ENCODE results near the gene DONSON.

The DONSON gene

DNA sequence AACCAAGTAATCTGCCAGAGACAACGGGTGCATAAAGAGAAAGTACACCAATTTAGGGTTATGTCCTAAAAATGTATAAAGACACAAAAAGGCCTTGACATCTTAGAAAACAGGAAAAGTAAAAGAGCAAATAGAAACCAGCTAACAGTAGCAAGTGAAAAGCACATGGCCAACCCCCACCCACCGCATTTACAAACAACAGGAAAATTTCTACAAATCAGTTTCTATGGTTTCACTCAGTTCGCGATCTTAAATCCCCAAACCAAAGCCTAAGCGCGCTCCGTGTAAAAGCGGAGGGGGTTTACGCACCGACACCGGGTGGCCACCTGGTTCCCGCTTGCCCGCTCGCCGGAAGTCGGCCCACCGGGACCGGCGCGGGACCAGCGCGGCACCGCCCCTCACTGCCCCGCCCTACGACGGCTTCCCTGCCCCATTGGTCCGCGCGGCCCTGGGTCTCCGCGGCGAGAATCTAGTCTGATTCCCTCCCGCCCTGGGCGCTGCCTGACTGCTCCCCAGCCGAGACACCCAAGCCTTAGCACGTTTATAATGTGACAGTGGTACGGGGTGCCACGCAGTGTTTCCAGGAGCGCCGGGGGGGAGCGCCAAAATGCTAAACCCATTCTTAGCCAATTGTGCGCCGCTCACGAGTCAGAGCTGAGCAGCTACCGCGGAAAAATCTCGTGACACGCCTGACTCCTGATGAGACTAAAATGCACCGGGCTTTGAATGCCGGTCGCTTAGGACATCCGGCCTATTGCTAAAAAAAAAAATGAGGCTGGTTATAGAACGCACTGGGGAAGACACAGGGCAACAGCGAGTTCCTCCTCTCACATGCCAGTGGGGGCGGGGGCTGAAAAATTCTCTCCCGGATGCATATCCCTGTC lies 46.5 kb downstream of the DONSON start, which contains the start of gene GART:
GART (minus strand) TSS at position 362 of the 884 bp plus-strand sequence. CDS start 2,802 bp downstream, outside the sequence.
- Mint-ChIP-seq H3K27me3 (ENCODE audit: low read depth) (no peaks in the 10 kb centered on the region), H3K4me3 (peak within 1 kb of the TSS; percentile 93 to 95 (median 95)), H3K36me3 (ENCODE audit: low read depth) (peaks cover 31% of the 10 kb centered on the region), H3K4me1 (peaks cover 32% of the 10 kb centered on the region), H3K27ac (peak within 1 kb of the TSS; percentile 99 to 100 (median 100)), H3K9me3 (no peaks in the 10 kb centered on the region)
- TF ChIP-seq, protein P1, sequence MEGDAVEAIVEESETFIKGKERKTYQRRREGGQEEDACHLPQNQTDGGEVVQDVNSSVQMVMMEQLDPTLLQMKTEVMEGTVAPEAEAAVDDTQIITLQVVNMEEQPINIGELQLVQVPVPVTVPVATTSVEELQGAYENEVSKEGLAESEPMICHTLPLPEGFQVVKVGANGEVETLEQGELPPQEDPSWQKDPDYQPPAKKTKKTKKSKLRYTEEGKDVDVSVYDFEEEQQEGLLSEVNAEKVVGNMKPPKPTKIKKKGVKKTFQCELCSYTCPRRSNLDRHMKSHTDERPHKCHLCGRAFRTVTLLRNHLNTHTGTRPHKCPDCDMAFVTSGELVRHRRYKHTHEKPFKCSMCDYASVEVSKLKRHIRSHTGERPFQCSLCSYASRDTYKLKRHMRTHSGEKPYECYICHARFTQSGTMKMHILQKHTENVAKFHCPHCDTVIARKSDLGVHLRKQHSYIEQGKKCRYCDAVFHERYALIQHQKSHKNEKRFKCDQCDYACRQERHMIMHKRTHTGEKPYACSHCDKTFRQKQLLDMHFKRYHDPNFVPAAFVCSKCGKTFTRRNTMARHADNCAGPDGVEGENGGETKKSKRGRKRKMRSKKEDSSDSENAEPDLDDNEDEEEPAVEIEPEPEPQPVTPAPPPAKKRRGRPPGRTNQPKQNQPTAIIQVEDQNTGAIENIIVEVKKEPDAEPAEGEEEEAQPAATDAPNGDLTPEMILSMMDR (IDR thresholded peaks at IDR 0.05; ENCODE audit: unreplicated experiment in 3 of 3) = no peak

DNA sequence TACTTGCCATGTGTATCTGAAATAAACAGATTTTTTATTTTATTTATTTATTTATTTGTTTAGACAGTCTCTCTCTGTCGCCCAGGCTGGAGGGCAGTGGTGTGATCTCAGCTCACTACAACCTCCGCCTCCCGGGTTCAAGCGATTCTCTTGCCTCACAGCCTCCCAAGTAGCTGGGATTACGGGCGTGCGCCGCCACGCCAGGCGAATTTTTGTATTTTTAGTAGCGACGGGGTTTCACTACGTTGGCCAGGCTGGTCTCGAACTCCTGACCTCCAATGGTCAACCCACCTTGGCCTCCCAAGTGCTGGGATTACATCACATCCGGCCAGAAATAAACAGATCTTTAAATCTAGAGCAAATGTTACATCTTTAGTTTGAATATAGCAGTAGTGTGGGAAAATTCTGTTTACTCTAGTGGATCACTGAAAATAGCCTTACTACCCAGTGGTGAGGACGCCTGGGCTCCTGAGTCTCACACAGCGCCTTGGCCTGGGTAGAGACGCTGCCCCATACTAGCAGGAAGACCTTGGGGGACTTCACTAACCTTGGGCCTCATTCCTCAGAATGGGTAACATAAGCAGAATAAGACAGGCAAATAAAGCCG lies 47.3 kb downstream of the DONSON start:
- H3K27ac Mint-ChIP-seq = peak overlapping the region; percentile 99 to 100 (median 100)
- H3K4me1 Mint-ChIP-seq = peaks cover 32% of the 10 kb centered on the region
- no peaks in the 10 kb centered on the region for H3K9me3 Mint-ChIP-seq
- peak overlapping the region; percentile 93 to 95 (median 95) for H3K4me3 Mint-ChIP-seq
- H3K36me3 Mint-ChIP-seq (ENCODE audit: low read depth) = peaks cover 34% of the 10 kb centered on the region
- TF ChIP-seq, protein P1 (IDR thresholded peaks at IDR 0.05; ENCODE audit: unreplicated experiment in 3 of 3) = no peak
- H3K27me3 Mint-ChIP-seq (ENCODE audit: low read depth) = no peaks in the 10 kb centered on the region

DNA sequence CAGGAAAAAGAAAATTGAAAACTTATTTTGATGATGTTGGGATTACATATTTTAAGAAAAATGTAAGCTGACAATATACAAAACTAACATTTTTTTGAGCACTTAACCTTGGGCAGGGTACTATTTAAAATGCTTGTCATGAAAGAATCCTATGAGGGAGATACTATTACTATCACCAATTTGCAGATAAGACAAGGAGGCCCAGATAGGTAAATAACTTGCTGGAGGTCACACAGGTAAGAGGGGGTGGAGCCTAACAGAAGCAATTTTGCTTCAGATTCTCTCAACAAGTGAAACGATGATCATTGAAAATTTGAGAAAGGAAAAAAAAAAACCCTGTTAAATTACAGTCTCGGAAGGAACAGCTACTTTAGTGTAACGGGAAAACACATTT lies 47.8 kb downstream of the DONSON start:
- Mint-ChIP-seq H3K9me3 (no peaks in the 10 kb centered on the region), H3K27ac (peak overlapping the region; percentile 60 to 100 (median 99)), H3K4me3 (peak overlapping the region; percentile 82 to 95 (median 82)), H3K27me3 (ENCODE audit: low read depth) (no peaks in the 10 kb centered on the region), H3K36me3 (ENCODE audit: low read depth) (peaks cover 34% of the 10 kb centered on the region), H3K4me1 (peaks cover 27% of the 10 kb centered on the region)
- TF ChIP-seq, protein P1 (IDR thresholded peaks at IDR 0.05; ENCODE audit: unreplicated experiment in 3 of 3) = no peak

DNA sequence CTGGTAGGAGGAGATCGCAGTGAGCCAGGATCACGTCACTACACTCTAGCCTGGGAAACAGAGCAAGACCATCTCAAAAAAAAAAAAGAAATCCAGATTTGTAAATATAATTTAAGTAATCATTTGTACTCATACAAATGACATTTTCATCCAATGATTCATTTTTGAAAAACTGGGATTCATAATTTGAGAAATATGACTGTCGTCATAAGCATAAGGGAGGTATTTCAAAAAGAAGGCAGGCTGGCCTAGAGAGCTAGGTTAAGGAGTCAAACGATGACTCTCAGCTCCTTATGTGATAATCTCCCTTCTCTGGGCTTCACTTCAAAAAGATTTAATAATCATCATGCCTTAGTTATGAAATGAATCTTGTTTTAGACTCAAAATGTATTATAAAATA lies 48.9 kb downstream of the DONSON start:
- Mint-ChIP-seq H3K36me3 (ENCODE audit: low read depth) (peaks cover 40% of the 10 kb centered on the region), H3K9me3 (no peaks in the 10 kb centered on the region), H3K4me1 (peaks cover 16% of the 10 kb centered on the region), H3K27ac (no peak overlapping the region), H3K4me3 (peak overlapping the region in 2 of 3 experiments; percentile 65 to 82), H3K27me3 (ENCODE audit: low read depth) (no peaks in the 10 kb centered on the region)
- TF ChIP-seq, protein P1 (IDR thresholded peaks at IDR 0.05; ENCODE audit: unreplicated experiment in 3 of 3) = no peak

DNA sequence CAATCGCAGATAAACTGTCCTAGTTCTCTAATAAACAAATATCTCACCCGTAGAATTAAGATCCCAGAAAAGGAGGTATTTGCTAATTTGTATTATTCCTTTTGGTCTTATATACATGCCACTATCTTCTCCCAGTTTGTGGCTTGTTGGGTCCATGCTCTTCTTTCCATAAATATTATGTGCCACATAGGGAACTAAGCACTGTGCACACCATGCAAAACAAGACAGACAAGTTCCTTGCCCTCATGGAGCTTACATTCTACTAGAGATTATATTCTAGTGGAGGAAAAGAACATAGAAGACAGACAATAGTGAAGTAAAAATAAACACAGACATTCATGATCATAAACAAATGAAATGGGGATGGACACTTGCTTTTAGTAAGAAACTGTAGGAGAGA lies 51.3 kb downstream of the DONSON start:
- Mint-ChIP-seq H3K4me1 (peaks cover 8% of the 10 kb centered on the region), H3K27ac (no peak overlapping the region), H3K9me3 (no peaks in the 10 kb centered on the region), H3K27me3 (ENCODE audit: low read depth) (no peaks in the 10 kb centered on the region), H3K4me3 (peak overlapping the region in 2 of 3 experiments; percentile 12 to 26), H3K36me3 (ENCODE audit: low read depth) (peaks cover 52% of the 10 kb centered on the region)
- TF ChIP-seq, protein P1 (IDR thresholded peaks at IDR 0.05; ENCODE audit: unreplicated experiment in 3 of 3) = no peak
